PFSK-1 (cell line): Measurements from ENCODE around the gene ANKRD40.

Experiments used
- FOXP2 ChIP-seq: optimal IDR thresholded peaks from 2 replicates; pipeline ENCODE3; 2011; ENCODE audit warnings: borderline replicate concordance, control low read depth, inconsistent platforms; ENCODE audit not compliant: insufficient read depth; ENCODE audit errors: extremely low read length, extremely low read depth
- POLR2AphosphoS5 ChIP-seq: IDR thresholded peaks from 2 replicates; pipeline ENCODE4 v1.6.1; 2012; ENCODE audit warnings: low read depth, mild to moderate bottlenecking, control low read depth, low read length, moderate library complexity
- SIN3A ChIP-seq: IDR thresholded peaks from 2 replicates; pipeline ENCODE4 v1.6.1; 2012; ENCODE audit warnings: mild to moderate bottlenecking, low read length, moderate library complexity, borderline replicate concordance; ENCODE audit not compliant: insufficient read depth
- TAF1 ChIP-seq: IDR thresholded peaks from 2 replicates; pipeline ENCODE4 v1.6.1; 2012; ENCODE audit warnings: low read length, control low read depth, borderline replicate concordance; ENCODE audit not compliant: insufficient read depth
- TF ChIP-seq, protein P1 (sequence below), 2 experiments: IDR thresholded peaks; 2 replicates each; pipeline versions ENCODE4 v1.6.1 to v1.8.0; 2011 to 2012; ENCODE audit warnings: low read depth in 2 of 2, low read length in 2 of 2, control low read depth in 1 of 2, inconsistent platforms in 1 of 2, mild to moderate bottlenecking in 1 of 2, moderate library complexity in 1 of 2; ENCODE audit not compliant: insufficient read depth in 1 of 2

DNA sequence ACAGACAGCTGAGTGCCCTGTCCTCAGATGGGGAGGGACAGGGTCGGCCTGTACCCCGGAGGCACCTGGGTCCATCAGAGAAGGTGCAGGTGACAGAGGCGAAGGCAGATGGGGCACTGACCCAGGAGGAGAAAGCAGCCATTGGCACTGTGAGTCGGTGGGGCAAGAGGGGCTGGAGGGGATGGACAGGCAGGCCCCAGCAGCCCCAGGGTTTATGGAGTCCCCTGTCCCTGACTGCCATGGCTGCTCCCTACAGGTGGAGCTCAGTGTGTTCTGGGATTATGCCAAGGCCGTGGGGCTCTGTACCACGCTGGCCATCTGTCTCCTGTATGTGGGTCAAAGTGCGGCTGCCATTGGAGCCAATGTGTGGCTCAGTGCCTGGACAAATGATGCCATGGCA is 32.1 kb downstream of the ANKRD40 start:
- TF ChIP-seq POLR2AphosphoS5 = no peak
- TF ChIP-seq, protein P1, sequence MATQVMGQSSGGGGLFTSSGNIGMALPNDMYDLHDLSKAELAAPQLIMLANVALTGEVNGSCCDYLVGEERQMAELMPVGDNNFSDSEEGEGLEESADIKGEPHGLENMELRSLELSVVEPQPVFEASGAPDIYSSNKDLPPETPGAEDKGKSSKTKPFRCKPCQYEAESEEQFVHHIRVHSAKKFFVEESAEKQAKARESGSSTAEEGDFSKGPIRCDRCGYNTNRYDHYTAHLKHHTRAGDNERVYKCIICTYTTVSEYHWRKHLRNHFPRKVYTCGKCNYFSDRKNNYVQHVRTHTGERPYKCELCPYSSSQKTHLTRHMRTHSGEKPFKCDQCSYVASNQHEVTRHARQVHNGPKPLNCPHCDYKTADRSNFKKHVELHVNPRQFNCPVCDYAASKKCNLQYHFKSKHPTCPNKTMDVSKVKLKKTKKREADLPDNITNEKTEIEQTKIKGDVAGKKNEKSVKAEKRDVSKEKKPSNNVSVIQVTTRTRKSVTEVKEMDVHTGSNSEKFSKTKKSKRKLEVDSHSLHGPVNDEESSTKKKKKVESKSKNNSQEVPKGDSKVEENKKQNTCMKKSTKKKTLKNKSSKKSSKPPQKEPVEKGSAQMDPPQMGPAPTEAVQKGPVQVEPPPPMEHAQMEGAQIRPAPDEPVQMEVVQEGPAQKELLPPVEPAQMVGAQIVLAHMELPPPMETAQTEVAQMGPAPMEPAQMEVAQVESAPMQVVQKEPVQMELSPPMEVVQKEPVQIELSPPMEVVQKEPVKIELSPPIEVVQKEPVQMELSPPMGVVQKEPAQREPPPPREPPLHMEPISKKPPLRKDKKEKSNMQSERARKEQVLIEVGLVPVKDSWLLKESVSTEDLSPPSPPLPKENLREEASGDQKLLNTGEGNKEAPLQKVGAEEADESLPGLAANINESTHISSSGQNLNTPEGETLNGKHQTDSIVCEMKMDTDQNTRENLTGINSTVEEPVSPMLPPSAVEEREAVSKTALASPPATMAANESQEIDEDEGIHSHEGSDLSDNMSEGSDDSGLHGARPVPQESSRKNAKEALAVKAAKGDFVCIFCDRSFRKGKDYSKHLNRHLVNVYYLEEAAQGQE (IDR thresholded peaks at IDR 0.05; ENCODE audit: insufficient read depth in 1 of 2, low read depth in 2 of 2, low read length in 2 of 2) = no peak
- no peak for TF ChIP-seq TAF1
- no peak for TF ChIP-seq FOXP2
- TF ChIP-seq SIN3A = no peak
